ENCODE data around the gene KRTAP10-4.
"Not testable (repeated sequence)": the region's sequence is repeated elsewhere in the genome, so short reads cannot be mapped to it uniquely, and the experiment has no call there.

KRTAP10-4 gene

GRCh38 chr21:44590897-44591800 lies 17.6 kb downstream of the KRTAP10-4 start:
- not testable (repeated sequence) for H3K27ac ChIP-seq (ENCODE audit: low read depth in 2 of 2, low read length in 2 of 2); H3K9ac ChIP-seq (ENCODE audit: low read depth in 1 of 2, low read length in 2 of 2); H3K9me3 ChIP-seq (ENCODE audit: control insufficient read depth in 2 of 2, low read length in 2 of 2); H3K4me3 ChIP-seq (ENCODE audit: low read length in 2 of 2); H3K4me1 ChIP-seq (ENCODE audit: control insufficient read depth in 2 of 2, insufficient read depth in 2 of 2, low read length in 2 of 2); H3K36me3 ChIP-seq (ENCODE audit: control insufficient read depth in 2 of 2, insufficient read depth in 2 of 2, low read length in 2 of 2)
- peaks cover 0 to 19% of the 10 kb centered on the region in 2 donors for H3K27me3 ChIP-seq (ENCODE audit: control insufficient read depth in 2 of 2, insufficient read depth in 2 of 2, low read length in 2 of 2)

DNA sequence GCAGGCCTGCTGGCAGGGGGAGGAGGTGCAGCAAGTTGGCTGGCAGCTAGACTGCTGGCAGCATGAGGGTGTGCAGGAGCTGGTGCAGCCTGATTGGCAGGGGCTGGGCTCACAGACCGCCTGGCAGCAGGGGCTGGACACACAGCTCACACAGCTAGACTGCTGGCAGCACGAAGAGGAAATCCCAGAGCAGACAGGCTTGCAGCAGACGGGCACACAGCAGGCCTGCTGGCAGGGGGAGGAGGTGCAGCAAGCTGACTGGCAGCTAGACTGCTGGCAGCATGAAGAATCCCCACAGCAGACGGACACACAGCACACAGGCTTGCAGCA lies 18.2 kb downstream of the KRTAP10-4 start:
- H3K4me1 ChIP-seq (ENCODE audit: control insufficient read depth in 2 of 2, insufficient read depth in 2 of 2, low read length in 2 of 2); H3K9me3 ChIP-seq (ENCODE audit: control insufficient read depth in 2 of 2, low read length in 2 of 2); H3K27ac ChIP-seq (ENCODE audit: low read depth in 2 of 2, low read length in 2 of 2); H3K9ac ChIP-seq (ENCODE audit: low read depth in 1 of 2, low read length in 2 of 2); H3K36me3 ChIP-seq (ENCODE audit: control insufficient read depth in 2 of 2, insufficient read depth in 2 of 2, low read length in 2 of 2); H3K4me3 ChIP-seq (ENCODE audit: low read length in 2 of 2): not testable (repeated sequence)
- H3K27me3 ChIP-seq (ENCODE audit: control insufficient read depth in 2 of 2, insufficient read depth in 2 of 2, low read length in 2 of 2), result peaks cover 0 to 22% of the 10 kb centered on the region in 2 donors

DNA sequence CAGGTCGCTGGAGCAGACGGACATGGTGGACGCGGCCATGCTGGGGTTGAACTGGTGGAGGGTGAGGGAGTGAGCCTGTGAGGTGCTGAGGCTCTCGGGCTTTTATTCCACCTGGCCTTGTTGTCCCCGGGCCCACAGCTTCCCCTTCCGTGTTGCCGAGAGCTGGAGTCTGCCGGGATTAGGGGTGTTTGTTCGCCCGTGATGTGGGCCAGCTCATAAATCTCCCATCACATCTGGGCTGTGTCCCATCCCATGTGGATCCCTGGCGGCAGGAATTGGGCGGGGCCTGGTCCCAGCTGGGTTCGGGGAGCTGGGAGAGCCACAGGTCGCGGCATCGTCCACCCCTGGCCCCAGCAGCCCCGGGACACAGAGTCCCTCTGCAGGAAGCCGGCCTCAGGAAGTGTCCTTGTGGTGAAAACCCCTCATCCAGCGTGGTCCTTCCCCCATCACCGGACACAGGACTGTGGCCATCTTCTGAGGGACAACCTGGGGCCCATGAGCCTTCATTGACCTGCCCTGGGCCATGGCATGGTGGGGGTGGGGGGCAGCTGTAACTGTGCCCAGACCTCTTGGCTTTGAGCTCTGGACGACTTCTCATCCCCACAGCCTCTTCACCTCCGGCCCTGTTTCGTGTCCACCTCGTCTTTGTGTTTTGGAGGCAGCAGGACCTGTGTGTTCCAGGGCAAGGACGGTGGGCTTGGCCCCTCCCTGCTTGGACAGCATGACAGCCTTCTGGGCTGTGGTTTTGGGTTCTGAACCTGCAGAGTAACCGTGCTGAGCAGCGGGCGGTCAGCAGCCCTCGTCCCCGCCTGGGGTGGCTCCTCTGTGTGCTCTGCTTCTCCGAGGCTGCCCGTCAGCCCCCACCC lies 19.1 kb downstream of the KRTAP10-4 start, which contains the start of gene KRTAP10-6:
KRTAP10-6 (minus strand) TSS at position 60 of the 866 bp plus-strand sequence; CDS start at position 39, 21 bp downstream.
- Histone ChIP-seq H3K9ac (ENCODE audit: low read depth in 1 of 2, low read length in 2 of 2) (no peak within 1 kb of the TSS), H3K36me3 (ENCODE audit: control insufficient read depth in 2 of 2, insufficient read depth in 2 of 2, low read length in 2 of 2) (no peaks in the 10 kb centered on the region), H3K27ac (ENCODE audit: low read depth in 2 of 2, low read length in 2 of 2) (no peak within 1 kb of the TSS), H3K4me3 (ENCODE audit: low read length in 2 of 2) (no peak within 1 kb of the TSS), H3K4me1 (ENCODE audit: control insufficient read depth in 2 of 2, insufficient read depth in 2 of 2, low read length in 2 of 2) (no peaks in the 10 kb centered on the region), H3K9me3 (ENCODE audit: control insufficient read depth in 2 of 2, low read length in 2 of 2) (no peaks in the 10 kb centered on the region), H3K27me3 (ENCODE audit: control insufficient read depth in 2 of 2, insufficient read depth in 2 of 2, low read length in 2 of 2) (peaks cover 0 to 22% of the 10 kb centered on the region in 2 donors)

DNA sequence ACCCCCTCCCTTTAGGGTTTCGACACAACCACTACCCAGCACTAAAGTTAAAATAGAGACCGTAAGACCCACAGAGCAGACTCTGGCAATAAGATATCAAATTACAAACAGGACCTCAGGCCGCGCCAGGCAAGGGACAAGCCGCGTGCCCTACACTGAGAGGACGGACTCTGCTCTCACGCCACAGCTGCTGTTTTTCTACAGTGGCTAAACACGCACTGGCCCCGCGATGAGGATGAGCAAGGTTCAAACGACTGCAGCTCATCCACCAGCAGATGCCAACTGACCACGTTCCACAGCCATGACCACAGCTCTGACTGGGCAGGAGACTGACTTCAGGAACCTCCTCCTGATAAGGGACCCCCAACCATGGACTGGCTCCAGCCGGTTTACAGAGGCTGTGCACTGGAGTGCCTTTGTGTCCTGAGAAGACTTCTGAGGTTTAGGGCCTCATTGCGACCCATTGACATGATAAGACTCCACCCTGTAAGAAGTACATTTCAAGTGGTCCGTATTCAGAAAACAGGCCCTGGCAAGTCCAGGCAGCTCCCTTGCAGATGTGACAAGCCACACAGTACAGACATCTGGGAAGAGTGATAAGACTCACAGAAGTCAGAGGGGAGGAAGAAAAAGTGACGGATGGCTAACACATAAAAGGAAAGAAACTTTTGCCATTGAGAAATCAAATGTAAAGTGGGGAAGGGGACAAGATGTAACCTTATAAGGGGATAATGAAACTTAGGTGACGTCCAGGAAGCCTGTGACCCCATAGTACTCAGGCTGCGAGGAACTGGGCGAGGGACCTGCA lies 20.3 kb downstream of the KRTAP10-4 start:
- peaks cover 0 to 22% of the 10 kb centered on the region in 2 donors for H3K27me3 ChIP-seq (ENCODE audit: control insufficient read depth in 2 of 2, insufficient read depth in 2 of 2, low read length in 2 of 2)

DNA sequence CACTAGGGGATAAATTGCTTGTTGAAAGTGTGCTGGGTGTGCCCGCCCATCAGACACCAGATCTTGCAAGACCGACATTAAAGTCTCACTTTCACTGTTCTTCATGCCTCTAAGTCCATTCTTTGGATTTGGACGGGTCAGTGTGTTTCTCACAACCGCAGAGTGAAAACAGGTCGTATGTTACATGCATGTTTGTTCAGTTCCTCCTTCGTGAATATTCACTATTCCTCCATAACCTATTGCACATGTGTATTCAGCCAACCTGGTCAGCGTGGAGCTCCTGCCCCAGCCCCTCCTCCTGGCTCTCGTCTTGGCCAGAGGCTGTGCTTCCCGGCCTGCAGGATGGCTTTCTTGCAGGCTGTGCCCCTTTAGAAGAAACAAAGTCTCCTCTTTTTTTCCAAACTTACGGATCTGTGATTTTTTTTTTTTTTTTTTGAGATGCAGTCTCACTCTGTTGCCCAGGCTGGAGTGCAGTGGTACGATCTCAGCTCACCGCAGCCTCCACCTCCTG lies 20.9 kb downstream of the KRTAP10-4 start:
- H3K4me3 ChIP-seq (ENCODE audit: low read length in 2 of 2), result no peak overlapping the region

More for the DNA sequence above, 20.3 kb downstream of the KRTAP10-4 start:
- Histone ChIP-seq H3K36me3 (ENCODE audit: control insufficient read depth in 2 of 2, insufficient read depth in 2 of 2, low read length in 2 of 2) (no peaks in the 10 kb centered on the region), H3K4me3 (ENCODE audit: low read length in 2 of 2) (no peak overlapping the region), H3K4me1 (ENCODE audit: control insufficient read depth in 2 of 2, insufficient read depth in 2 of 2, low read length in 2 of 2) (no peaks in the 10 kb centered on the region), H3K9me3 (ENCODE audit: control insufficient read depth in 2 of 2, low read length in 2 of 2) (no peaks in the 10 kb centered on the region), H3K27ac (ENCODE audit: low read depth in 2 of 2, low read length in 2 of 2) (no peak overlapping the region), H3K9ac (ENCODE audit: low read depth in 1 of 2, low read length in 2 of 2) (no peak overlapping the region)

GRCh38 chr21:44595524-44595923 lies 22.0 kb downstream of the KRTAP10-4 start:
- H3K27ac ChIP-seq (ENCODE audit: low read depth in 2 of 2, low read length in 2 of 2), result no peak overlapping the region
- H3K4me3 ChIP-seq (ENCODE audit: low read length in 2 of 2), result no peak overlapping the region
- H3K4me1 ChIP-seq (ENCODE audit: control insufficient read depth in 2 of 2, insufficient read depth in 2 of 2, low read length in 2 of 2), result no peaks in the 10 kb centered on the region
- no peaks in the 10 kb centered on the region for H3K9me3 ChIP-seq (ENCODE audit: control insufficient read depth in 2 of 2, low read length in 2 of 2)
- peaks cover 0 to 28% of the 10 kb centered on the region in 2 donors for H3K27me3 ChIP-seq (ENCODE audit: control insufficient read depth in 2 of 2, insufficient read depth in 2 of 2, low read length in 2 of 2)
- H3K36me3 ChIP-seq (ENCODE audit: control insufficient read depth in 2 of 2, insufficient read depth in 2 of 2, low read length in 2 of 2), result no peaks in the 10 kb centered on the region
- H3K9ac ChIP-seq (ENCODE audit: low read depth in 1 of 2, low read length in 2 of 2), result no peak overlapping the region

More for the DNA sequence above, 20.9 kb downstream of the KRTAP10-4 start:
- Histone ChIP-seq H3K4me1 (ENCODE audit: control insufficient read depth in 2 of 2, insufficient read depth in 2 of 2, low read length in 2 of 2) (no peaks in the 10 kb centered on the region), H3K27ac (ENCODE audit: low read depth in 2 of 2, low read length in 2 of 2) (no peak overlapping the region), H3K36me3 (ENCODE audit: control insufficient read depth in 2 of 2, insufficient read depth in 2 of 2, low read length in 2 of 2) (no peaks in the 10 kb centered on the region), H3K9ac (ENCODE audit: low read depth in 1 of 2, low read length in 2 of 2) (no peak overlapping the region), H3K27me3 (ENCODE audit: control insufficient read depth in 2 of 2, insufficient read depth in 2 of 2, low read length in 2 of 2) (peaks cover 0 to 22% of the 10 kb centered on the region in 2 donors), H3K9me3 (ENCODE audit: control insufficient read depth in 2 of 2, low read length in 2 of 2) (no peaks in the 10 kb centered on the region)

DNA sequence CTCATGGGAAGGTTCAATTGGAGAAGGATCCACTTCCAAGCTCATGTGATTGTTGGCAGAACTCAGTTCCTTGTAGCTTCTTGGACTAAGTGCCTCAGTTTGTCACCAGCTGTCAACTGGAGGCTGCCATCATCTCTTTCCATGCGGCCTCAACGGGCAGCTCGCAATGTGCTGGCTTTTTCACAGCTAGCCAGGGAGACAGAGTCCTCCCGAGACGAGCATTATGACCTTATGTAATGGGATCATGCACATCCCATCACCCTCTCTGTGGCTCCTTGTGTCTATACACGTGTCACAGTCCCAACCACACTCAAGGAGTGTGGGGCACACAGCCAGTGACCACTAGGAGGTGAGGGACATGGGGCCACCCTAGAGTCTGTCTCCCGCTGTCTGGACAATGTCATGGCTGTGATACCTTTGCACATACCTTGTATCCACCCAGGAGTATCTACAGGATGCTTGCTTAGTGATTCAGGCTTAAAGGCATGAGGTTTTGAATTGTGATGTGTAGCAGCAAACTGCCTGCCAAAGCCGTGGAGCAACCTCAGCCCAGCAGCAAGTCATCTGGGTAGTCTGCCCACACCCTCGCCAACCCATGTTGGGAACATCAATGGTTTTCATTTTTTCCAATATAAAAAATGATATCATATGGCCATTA lies 22.7 kb downstream of the KRTAP10-4 start:
- H3K4me3 ChIP-seq (ENCODE audit: low read length in 2 of 2), result no peak overlapping the region
- H3K9me3 ChIP-seq (ENCODE audit: control insufficient read depth in 2 of 2, low read length in 2 of 2), result no peaks in the 10 kb centered on the region
- no peaks in the 10 kb centered on the region for H3K4me1 ChIP-seq (ENCODE audit: control insufficient read depth in 2 of 2, insufficient read depth in 2 of 2, low read length in 2 of 2)
- H3K9ac ChIP-seq (ENCODE audit: low read depth in 1 of 2, low read length in 2 of 2), result no peak overlapping the region
- no peaks in the 10 kb centered on the region for H3K36me3 ChIP-seq (ENCODE audit: control insufficient read depth in 2 of 2, insufficient read depth in 2 of 2, low read length in 2 of 2)
- peaks cover 0 to 28% of the 10 kb centered on the region in 2 donors for H3K27me3 ChIP-seq (ENCODE audit: control insufficient read depth in 2 of 2, insufficient read depth in 2 of 2, low read length in 2 of 2)
- H3K27ac ChIP-seq (ENCODE audit: low read depth in 2 of 2, low read length in 2 of 2), result no peak overlapping the region

DNA sequence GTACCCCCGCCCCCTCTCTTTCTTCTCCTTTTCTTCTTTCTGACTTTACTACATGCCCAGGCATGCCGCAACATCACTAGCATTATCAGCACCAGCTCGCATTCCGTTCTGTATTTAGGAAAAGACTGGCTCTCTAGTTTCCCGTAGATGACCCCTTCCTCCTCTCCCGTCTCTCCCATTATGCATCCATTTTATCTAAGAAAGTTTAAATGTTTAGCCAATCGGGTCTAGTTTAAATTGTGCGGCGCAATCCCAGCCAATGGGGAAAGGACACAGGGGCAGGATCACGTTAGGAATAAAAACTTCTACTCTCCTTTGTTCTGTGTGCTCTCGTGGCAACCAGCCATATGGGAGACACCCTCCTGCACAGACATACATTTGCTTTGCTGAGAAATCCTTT lies 24.5 kb downstream of the KRTAP10-4 start:
- H3K4me1 ChIP-seq (ENCODE audit: control insufficient read depth in 2 of 2, insufficient read depth in 2 of 2, low read length in 2 of 2), result no peaks in the 10 kb centered on the region
- no peaks in the 10 kb centered on the region for H3K9me3 ChIP-seq (ENCODE audit: control insufficient read depth in 2 of 2, low read length in 2 of 2)
- no peak overlapping the region for H3K9ac ChIP-seq (ENCODE audit: low read depth in 1 of 2, low read length in 2 of 2)
- H3K36me3 ChIP-seq (ENCODE audit: control insufficient read depth in 2 of 2, insufficient read depth in 2 of 2, low read length in 2 of 2), result no peaks in the 10 kb centered on the region
- no peak overlapping the region for H3K4me3 ChIP-seq (ENCODE audit: low read length in 2 of 2)
- H3K27me3 ChIP-seq (ENCODE audit: control insufficient read depth in 2 of 2, insufficient read depth in 2 of 2, low read length in 2 of 2), result peaks cover 2 to 20% of the 10 kb centered on the region in 2 donors
- H3K27ac ChIP-seq (ENCODE audit: low read depth in 2 of 2, low read length in 2 of 2), result no peak overlapping the region

- H3K4me3 ChIP-seq (ENCODE audit: low read length in 2 of 2), result no peak overlapping the region
- peaks cover 2 to 12% of the 10 kb centered on the region in 2 donors for H3K27me3 ChIP-seq (ENCODE audit: control insufficient read depth in 2 of 2, insufficient read depth in 2 of 2, low read length in 2 of 2)
- H3K9me3 ChIP-seq (ENCODE audit: control insufficient read depth in 2 of 2, low read length in 2 of 2), result no peaks in the 10 kb centered on the region
- no peaks in the 10 kb centered on the region for H3K4me1 ChIP-seq (ENCODE audit: control insufficient read depth in 2 of 2, insufficient read depth in 2 of 2, low read length in 2 of 2)
- no peak overlapping the region for H3K9ac ChIP-seq (ENCODE audit: low read depth in 1 of 2, low read length in 2 of 2)
- no peaks in the 10 kb centered on the region for H3K36me3 ChIP-seq (ENCODE audit: control insufficient read depth in 2 of 2, insufficient read depth in 2 of 2, low read length in 2 of 2)
- H3K27ac ChIP-seq (ENCODE audit: low read depth in 2 of 2, low read length in 2 of 2), result no peak overlapping the region
Measured at GRCh38 chr21:44599264-44600029, 25.9 kb downstream of the KRTAP10-4 start.

Data from mucosa of rectum (tissue), 2 donors.